BJ (cell line): ENCODE results near the gene CIITA. TPM values are rescaled to one million over a fixed set of nuclear protein-coding genes. Genes with fewer than 3 reads are reported as not detected.

Experiments
- CTCF ChIA-PET: fragments of 350-600 bp; formaldehyde crosslinking; extraction: SDS; loops from one replicate; lab custom pipeline; 2021; ENCODE audit warnings: antibody characterized with exemption, inconsistent platforms; lab: Yijun Ruan, JAX
- POLR2A ChIA-PET: fragments of 300-600 bp; sonication (Branson Sonifier 250); formaldehyde crosslinking; extraction: SDS; loops from one replicate; lab custom pipeline; 2021; ENCODE audit warnings: antibody characterized with exemption; lab: Charles Lee
- DNase-seq: peaks from one replicate; pipeline ENCODE4 v3.0.0-alpha.2; 2011; ENCODE audit warnings: low read depth
- H3K27me3 ChIP-seq: 2 replicates; pipeline ENCODE4 v1.6.0; 2011; ENCODE audit warnings: low read length; ENCODE audit not compliant: control insufficient read depth, insufficient read depth
- H3K36me3 ChIP-seq: 2 replicates; pipeline ENCODE4 v1.5.1; 2011; ENCODE audit warnings: low read length; ENCODE audit not compliant: control insufficient read depth, insufficient read depth
- H3K4me3 ChIP-seq: 2 replicates; pipeline ENCODE4 v1.5.1; 2011; ENCODE audit warnings: low read depth, mild to moderate bottlenecking, control low read depth, low read length
- CTCF ChIP-seq: IDR thresholded peaks from 2 replicates; pipeline ENCODE4 v1.5.1; 2011; ENCODE audit warnings: low read depth, mild to moderate bottlenecking, control low read depth, inconsistent platforms, low read length, moderate library complexity; ENCODE audit not compliant: insufficient read depth
- polyA plus RNA-seq: library from polyadenylated mRNA; depleted of rRNA; stranded (reverse); fragments of >200 nt; gene quantifications from 2 replicates; pipeline ENCODE4 v1.2.3, GENCODE V29; 2011

CIITA gene
- polyA plus RNA-seq, 1 experiment = not detected

- CTCF ChIA-PET = interaction anchor here (0.6 to 11.2 kb wide), 5 partner anchors 8 to 433 kb away, joined by 4 to 209 read pairs (median 6); partner anchors contain the start of gene SOCS1
- POLR2A ChIA-PET = no interaction called here
- Histone ChIP-seq H3K4me3 (no peak overlapping the region), H3K36me3 (peaks cover 6% of the 10 kb centered on the region), H3K27me3 (no peaks in the 10 kb centered on the region)
- DNase-seq = no peak
- TF ChIP-seq CTCF = no peak
Observed at GRCh38 chr16:10972108-10972818, 95.3 kb downstream of the CIITA start.

GRCh38 chr16:10972819-10973464 lies 95.9 kb downstream of the CIITA start:
- POLR2A ChIA-PET = no interaction called here
- no peaks in the 10 kb centered on the region for H3K27me3 ChIP-seq

GRCh38 chr16:10976634-10977033 lies 99.6 kb downstream of the CIITA start:
- no peak for TF ChIP-seq CTCF
- CTCF ChIA-PET = interaction anchor here (1.4 to 2.0 kb wide), 3 partner anchors 9 to 279 kb away, joined by 5 to 11 read pairs (median 5); partner anchors contain the start of gene SOCS1
- H3K4me3 ChIP-seq = no peak overlapping the region
- no peak for DNase-seq
- POLR2A ChIA-PET = interaction anchor here (0.6 kb wide), 1 partner anchor 280 kb away, joined by 5 read pairs; the partner anchor contains the start of gene SOCS1
- H3K36me3 ChIP-seq = peaks cover 10% of the 10 kb centered on the region
- no peaks in the 10 kb centered on the region for H3K27me3 ChIP-seq

More at GRCh38 chr16:10972819-10973464, 95.9 kb downstream of the CIITA start:
- no peak overlapping the region for H3K4me3 ChIP-seq
- TF ChIP-seq CTCF = no peak
- peaks cover 7% of the 10 kb centered on the region for H3K36me3 ChIP-seq
- CTCF ChIA-PET = interaction anchor here (0.6 to 11.2 kb wide), 4 partner anchors 9 to 284 kb away, joined by 3 to 209 read pairs (median 6); partner anchors contain the start of gene SOCS1
- no peak for DNase-seq

- TF ChIP-seq CTCF = no peak
- peaks cover 8% of the 10 kb centered on the region for H3K36me3 ChIP-seq
- no peaks in the 10 kb centered on the region for H3K27me3 ChIP-seq
- H3K4me3 ChIP-seq = no peak overlapping the region
- no peak for DNase-seq
- ChIA-PET CTCF (interaction anchor here (1.9 to 2.9 kb wide), 2 partner anchors 14 to 278 kb away, joined by 4 to 18 read pairs; partner anchors contain the start of gene SOCS1), POLR2A (no interaction called here)
Observed at GRCh38 chr16:10978124-10978523, 101.1 kb downstream of the CIITA start.

GRCh38 chr16:10978871-10979446 lies 102.0 kb downstream of the CIITA start:
- H3K36me3 ChIP-seq = peaks cover 6% of the 10 kb centered on the region
- no peak for TF ChIP-seq CTCF
- H3K4me3 ChIP-seq = no peak overlapping the region
- ChIA-PET POLR2A (no interaction called here), CTCF (interaction anchor here (1.9 to 2.9 kb wide), 2 partner anchors 15 to 278 kb away, joined by 4 to 18 read pairs; partner anchors contain the start of gene SOCS1)
- H3K27me3 ChIP-seq = no peaks in the 10 kb centered on the region
- no peak for DNase-seq
